Measurements from ENCODE around the gene FZR1. TPM values are rescaled to one million over a fixed set of nuclear protein-coding genes. Genes with fewer than 3 reads are reported as not detected.

The FZR1 gene
- total and polyA plus RNA-seq, 2 experiments from 2014 or later: 16.1 to 39.2 TPM

DNA sequence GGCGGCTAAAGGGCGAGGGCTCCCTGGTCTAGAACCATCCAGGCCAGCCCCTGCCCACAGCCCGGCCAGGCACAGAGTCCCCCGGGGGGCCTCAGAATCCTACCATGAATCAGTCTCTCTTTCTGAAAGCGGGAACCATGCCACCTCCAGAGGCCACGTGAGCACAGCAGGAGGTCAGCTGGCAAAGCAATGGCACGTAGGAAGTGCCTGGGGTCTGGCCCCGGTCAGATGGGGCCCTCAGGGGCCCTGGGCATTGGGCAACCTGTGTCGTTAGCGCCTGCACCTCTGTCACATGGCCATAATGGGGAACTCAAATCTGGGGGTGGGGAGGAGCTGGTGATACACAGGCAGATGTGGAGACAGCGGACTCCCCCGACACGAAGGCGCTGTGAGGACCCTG, 42.5 kb downstream of the FZR1 start:
- TF ChIP-seq ZNF114 (CRISPR knock-in tag; IDR thresholded peaks at IDR 0.05): no peak
- no peak for TF ChIP-seq CREB1 (CRISPR knock-in tag; IDR thresholded peaks at IDR 0.05; ENCODE audit: low read depth)
- TF ChIP-seq EZH2phosphoT487 (IDR thresholded peaks at IDR 0.05; ENCODE audit: unreplicated experiment): no peak
- TF ChIP-seq, protein P1, sequence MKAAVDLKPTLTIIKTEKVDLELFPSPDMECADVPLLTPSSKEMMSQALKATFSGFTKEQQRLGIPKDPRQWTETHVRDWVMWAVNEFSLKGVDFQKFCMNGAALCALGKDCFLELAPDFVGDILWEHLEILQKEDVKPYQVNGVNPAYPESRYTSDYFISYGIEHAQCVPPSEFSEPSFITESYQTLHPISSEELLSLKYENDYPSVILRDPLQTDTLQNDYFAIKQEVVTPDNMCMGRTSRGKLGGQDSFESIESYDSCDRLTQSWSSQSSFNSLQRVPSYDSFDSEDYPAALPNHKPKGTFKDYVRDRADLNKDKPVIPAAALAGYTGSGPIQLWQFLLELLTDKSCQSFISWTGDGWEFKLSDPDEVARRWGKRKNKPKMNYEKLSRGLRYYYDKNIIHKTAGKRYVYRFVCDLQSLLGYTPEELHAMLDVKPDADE (IDR thresholded peaks at IDR 0.05): no peak
- TF ChIP-seq ZNF331 (CRISPR knock-in tag; IDR thresholded peaks at IDR 0.05; ENCODE audit: low read depth): no peak
- TF ChIP-seq JUNB (IDR thresholded peaks at IDR 0.05; ENCODE audit: unreplicated experiment): no peak
- TF ChIP-seq, protein P2, sequence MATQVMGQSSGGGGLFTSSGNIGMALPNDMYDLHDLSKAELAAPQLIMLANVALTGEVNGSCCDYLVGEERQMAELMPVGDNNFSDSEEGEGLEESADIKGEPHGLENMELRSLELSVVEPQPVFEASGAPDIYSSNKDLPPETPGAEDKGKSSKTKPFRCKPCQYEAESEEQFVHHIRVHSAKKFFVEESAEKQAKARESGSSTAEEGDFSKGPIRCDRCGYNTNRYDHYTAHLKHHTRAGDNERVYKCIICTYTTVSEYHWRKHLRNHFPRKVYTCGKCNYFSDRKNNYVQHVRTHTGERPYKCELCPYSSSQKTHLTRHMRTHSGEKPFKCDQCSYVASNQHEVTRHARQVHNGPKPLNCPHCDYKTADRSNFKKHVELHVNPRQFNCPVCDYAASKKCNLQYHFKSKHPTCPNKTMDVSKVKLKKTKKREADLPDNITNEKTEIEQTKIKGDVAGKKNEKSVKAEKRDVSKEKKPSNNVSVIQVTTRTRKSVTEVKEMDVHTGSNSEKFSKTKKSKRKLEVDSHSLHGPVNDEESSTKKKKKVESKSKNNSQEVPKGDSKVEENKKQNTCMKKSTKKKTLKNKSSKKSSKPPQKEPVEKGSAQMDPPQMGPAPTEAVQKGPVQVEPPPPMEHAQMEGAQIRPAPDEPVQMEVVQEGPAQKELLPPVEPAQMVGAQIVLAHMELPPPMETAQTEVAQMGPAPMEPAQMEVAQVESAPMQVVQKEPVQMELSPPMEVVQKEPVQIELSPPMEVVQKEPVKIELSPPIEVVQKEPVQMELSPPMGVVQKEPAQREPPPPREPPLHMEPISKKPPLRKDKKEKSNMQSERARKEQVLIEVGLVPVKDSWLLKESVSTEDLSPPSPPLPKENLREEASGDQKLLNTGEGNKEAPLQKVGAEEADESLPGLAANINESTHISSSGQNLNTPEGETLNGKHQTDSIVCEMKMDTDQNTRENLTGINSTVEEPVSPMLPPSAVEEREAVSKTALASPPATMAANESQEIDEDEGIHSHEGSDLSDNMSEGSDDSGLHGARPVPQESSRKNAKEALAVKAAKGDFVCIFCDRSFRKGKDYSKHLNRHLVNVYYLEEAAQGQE (IDR thresholded peaks at IDR 0.05; ENCODE audit: unreplicated experiment): no peak
- TF ChIP-seq, protein P3, sequence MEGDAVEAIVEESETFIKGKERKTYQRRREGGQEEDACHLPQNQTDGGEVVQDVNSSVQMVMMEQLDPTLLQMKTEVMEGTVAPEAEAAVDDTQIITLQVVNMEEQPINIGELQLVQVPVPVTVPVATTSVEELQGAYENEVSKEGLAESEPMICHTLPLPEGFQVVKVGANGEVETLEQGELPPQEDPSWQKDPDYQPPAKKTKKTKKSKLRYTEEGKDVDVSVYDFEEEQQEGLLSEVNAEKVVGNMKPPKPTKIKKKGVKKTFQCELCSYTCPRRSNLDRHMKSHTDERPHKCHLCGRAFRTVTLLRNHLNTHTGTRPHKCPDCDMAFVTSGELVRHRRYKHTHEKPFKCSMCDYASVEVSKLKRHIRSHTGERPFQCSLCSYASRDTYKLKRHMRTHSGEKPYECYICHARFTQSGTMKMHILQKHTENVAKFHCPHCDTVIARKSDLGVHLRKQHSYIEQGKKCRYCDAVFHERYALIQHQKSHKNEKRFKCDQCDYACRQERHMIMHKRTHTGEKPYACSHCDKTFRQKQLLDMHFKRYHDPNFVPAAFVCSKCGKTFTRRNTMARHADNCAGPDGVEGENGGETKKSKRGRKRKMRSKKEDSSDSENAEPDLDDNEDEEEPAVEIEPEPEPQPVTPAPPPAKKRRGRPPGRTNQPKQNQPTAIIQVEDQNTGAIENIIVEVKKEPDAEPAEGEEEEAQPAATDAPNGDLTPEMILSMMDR (conservative IDR thresholded peaks at IDR 0.05; ENCODE audit: low read depth in 2 of 2): no peak
- no peak for TF ChIP-seq STAT1 (IDR thresholded peaks at IDR 0.05; ENCODE audit: unreplicated experiment)
- no peak for TF ChIP-seq EZH2 (IDR thresholded peaks at IDR 0.05; ENCODE audit: low read depth, unreplicated experiment)
- peaks cover 7% of the 10 kb centered on the region for H4K20me1 ChIP-seq (replicated peaks; ENCODE audit: insufficient read depth)
- no peaks in the 10 kb centered on the region for H3K4me1 ChIP-seq (ENCODE audit: insufficient read depth)
- no peak overlapping the region for H3K4me2 ChIP-seq
- H3K27ac ChIP-seq (ENCODE audit: low read depth): no peak overlapping the region
- H3K4me3 ChIP-seq: no peak overlapping the region
- H3F3A ChIP-seq (replicated peaks; ENCODE audit: low read depth): peaks cover 6% of the 10 kb centered on the region; the same call in 1 of the 2 replicates
- H3K27me3 ChIP-seq (ENCODE audit: insufficient read depth): no peaks in the 10 kb centered on the region
- no peaks in the 10 kb centered on the region for H3K9me3 Mint-ChIP-seq
- H2AFZ ChIP-seq: no peak overlapping the region
- no peaks in the 10 kb centered on the region for H3K79me2 ChIP-seq (replicated peaks; ENCODE audit: insufficient read depth)
- H3K4me1 Mint-ChIP-seq: no peaks in the 10 kb centered on the region; the same call in 2 of the 3 replicates
- H3K4me3 Mint-ChIP-seq: no peak overlapping the region
- H3K36me3 Mint-ChIP-seq (ENCODE audit: low read depth): peaks cover 7% of the 10 kb centered on the region
- no peaks in the 10 kb centered on the region for H3K9me2 ChIP-seq (ENCODE audit: insufficient read depth)
- no peaks in the 10 kb centered on the region for H3K36me3 ChIP-seq (ENCODE audit: insufficient read depth)
- ATAC-seq: no peak
- DNase-seq (ENCODE audit: low spot score): no peak
- peaks cover 15% of the 10 kb centered on the region for H3K27me3 Mint-ChIP-seq (ENCODE audit: insufficient read depth, low read depth, poor library complexity)
- no peak overlapping the region for H3K27ac Mint-ChIP-seq
